H1 (cell line): ENCODE measurements around the gene HTD2.

ENCODE experiments used
- CTCF ChIP-seq, 3 experiments: IDR thresholded peaks; 1 replicate in 2 of 3; 2 replicates in 1 of 3; pipeline versions ENCODE4 v1.5.1 to v1.6.1; 2011; ENCODE audit warnings: low read length in 3 of 3, mild to moderate bottlenecking in 3 of 3, inconsistent platforms in 2 of 3, low read depth in 1 of 3, moderate library complexity in 1 of 3; ENCODE audit not compliant: insufficient read depth in 1 of 3; ENCODE audit errors: control extremely low read depth in 1 of 3
- EZH2 ChIP-seq: fragments of 200-600 bp; sonication (generic); IDR thresholded peaks from 2 replicates; pipeline ENCODE4 v1.7.1; 2012; ENCODE audit warnings: low read depth, mild to moderate bottlenecking, moderate library complexity, low read length, inconsistent platforms; ENCODE audit not compliant: severe bottlenecking
- GTF2F1 ChIP-seq: IDR thresholded peaks from 2 replicates; pipeline ENCODE4 v1.6.1; 2012; ENCODE audit warnings: low read depth, low read length, improper control_type of control experiment, borderline replicate concordance
- JUN ChIP-seq: IDR thresholded peaks from 2 replicates; pipeline ENCODE4 v1.6.1; 2011; ENCODE audit warnings: low read depth, mild to moderate bottlenecking, improper control_type of control experiment, low read length
- NANOG ChIP-seq: IDR thresholded peaks from 2 replicates; pipeline ENCODE4 v1.6.1; 2011; ENCODE audit warnings: low read length, low read depth, mild to moderate bottlenecking, inconsistent platforms; ENCODE audit not compliant: insufficient read depth, poor library complexity, severe bottlenecking
- POLR2A ChIP-seq, 2 experiments: IDR thresholded peaks; 1 replicate in 1 of 2; 2 replicates in 1 of 2; pipeline ENCODE4 v1.6.1; 2011; ENCODE audit warnings: low read depth in 2 of 2, low read length in 2 of 2, mild to moderate bottlenecking in 2 of 2; ENCODE audit errors: control extremely low read depth in 1 of 2
- POLR2AphosphoS5 ChIP-seq: IDR thresholded peaks from 2 replicates; pipeline ENCODE4 v1.6.1; 2011; ENCODE audit warnings: low read depth, low read length
- RBBP5 ChIP-seq: IDR thresholded peaks from 2 replicates; pipeline ENCODE4 v1.7.1; 2012; ENCODE audit warnings: low read depth, mild to moderate bottlenecking, inconsistent platforms, low read length, moderate library complexity, borderline replicate concordance
- RFX5 ChIP-seq: IDR thresholded peaks from 2 replicates; pipeline ENCODE4 v1.6.1; 2011; ENCODE audit warnings: low read depth, low read length, improper control_type of control experiment, borderline replicate concordance
- RNF2 ChIP-seq: fragments of 200-900, 300-1000 bp; sonication (generic); IDR thresholded peaks from 2 replicates; pipeline ENCODE4 v1.7.1; 2016; ENCODE audit warnings: borderline replicate concordance, low read depth, mild to moderate bottlenecking, antibody characterized with exemption, low read length; ENCODE audit not compliant: poor library complexity, severe bottlenecking; ENCODE audit errors: missing control alignments
- SP1 ChIP-seq: IDR thresholded peaks from 2 replicates; pipeline ENCODE4 v1.6.1; 2011; ENCODE audit warnings: low read depth, low read length

GRCh38 chr3:58346368-58346767 lies 40.0 kb downstream of the HTD2 start:
- no peak for TF ChIP-seq NANOG
- TF ChIP-seq JUN = no peak
- TF ChIP-seq CTCF (IDR thresholded peaks at IDR 0.05; ENCODE audit: control extremely low read depth in 1 of 3, insufficient read depth in 1 of 3, low read depth in 1 of 3, low read length in 3 of 3) = no peak
- TF ChIP-seq EZH2 = no peak
- TF ChIP-seq RBBP5 = no peak
- TF ChIP-seq RFX5 = no peak
- no peak for TF ChIP-seq RNF2
- TF ChIP-seq GTF2F1 = no peak
- TF ChIP-seq POLR2AphosphoS5 = no peak
- TF ChIP-seq SP1 = no peak
- TF ChIP-seq POLR2A (IDR thresholded peaks at IDR 0.05; ENCODE audit: control extremely low read depth in 1 of 2, low read depth in 2 of 2, low read length in 2 of 2) = no peak
